GM19193 (cell line): ENCODE data around the gene MED17.

ENCODE experiments used
- POLR2A ChIP-seq: IDR thresholded peaks from 4 replicates; pipeline ENCODE4 v1.6.1; 2011; ENCODE audit not compliant: insufficient read depth, insufficient read length; ENCODE audit errors: extremely low read depth

Gene MED17

DNA sequence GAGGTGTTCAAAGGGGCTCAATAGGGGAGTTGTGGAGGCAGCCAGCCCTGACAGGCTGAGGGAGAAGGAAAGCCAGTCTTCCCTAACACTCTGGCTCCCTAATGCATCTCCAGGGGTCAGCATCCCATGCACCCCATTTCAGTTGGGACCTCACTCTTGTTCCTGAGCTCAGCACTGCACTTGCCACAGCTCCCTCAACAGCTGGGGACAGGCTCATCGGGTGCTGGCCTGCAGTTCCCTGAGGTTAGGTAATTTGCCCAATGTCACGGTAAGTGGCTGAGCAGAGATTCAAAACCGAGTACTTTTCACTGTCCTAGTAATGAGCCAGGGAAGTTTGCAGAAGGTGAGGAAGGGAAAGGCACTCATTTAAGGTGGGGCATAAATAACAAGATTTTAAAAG, 45.5 kb downstream of the MED17 start:
- no peak for TF ChIP-seq POLR2A

DNA sequence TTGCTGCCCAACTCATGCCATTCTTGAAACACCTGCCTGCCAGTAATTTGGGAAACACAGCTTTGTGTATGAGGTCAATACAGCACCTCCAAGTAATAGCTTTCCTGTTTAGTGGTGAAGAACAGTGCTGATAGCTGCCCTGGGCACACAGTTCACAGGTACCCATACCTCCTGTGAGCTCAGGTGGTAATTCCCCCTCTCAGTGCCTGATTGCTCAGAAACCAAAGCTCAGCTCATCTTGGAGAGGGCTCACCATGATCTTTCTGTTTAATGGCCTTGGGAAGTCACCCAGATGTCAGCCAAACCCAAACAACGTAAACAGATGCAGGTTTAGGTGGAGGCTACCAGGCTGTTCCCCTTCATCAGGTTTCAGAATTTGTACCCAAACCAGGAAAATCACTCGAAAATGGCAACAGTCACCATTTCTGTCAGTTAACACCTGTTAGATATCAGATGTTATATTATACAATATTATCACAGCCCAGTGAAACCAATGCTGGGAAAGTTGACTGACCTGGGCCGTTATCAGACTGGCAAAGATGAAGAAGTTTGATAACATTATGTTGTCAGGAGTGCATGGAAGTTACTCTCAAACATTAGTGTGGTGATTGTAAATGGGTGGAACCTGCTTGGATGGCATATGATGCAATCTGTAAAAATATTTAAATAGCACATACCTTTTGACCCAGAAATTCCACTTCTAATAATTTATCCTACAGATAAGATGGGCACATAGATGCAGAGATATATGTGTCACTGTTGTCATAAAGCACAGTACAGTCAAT, 47.5 kb downstream of the MED17 start:
- TF ChIP-seq POLR2A, result no peak

DNA sequence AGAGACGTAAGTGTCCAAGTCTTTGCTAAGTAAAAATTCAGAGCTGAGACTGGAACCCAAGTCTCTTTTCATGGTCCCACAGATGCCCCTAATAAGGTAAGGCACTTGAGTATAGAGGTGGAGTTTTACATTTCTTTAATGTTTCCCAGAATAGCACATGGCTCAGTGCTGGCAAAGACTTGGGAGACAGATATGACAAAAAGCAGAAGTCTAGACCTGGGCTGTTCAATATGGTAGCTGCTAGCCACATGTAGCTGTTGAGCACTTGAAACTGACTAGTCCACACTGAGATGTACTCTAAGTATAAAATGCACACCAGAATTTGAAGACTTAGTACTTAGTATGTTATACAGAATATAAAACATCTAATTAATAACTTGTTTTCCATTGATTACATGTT, 48.7 kb downstream of the MED17 start:
- TF ChIP-seq POLR2A, result no peak

DNA sequence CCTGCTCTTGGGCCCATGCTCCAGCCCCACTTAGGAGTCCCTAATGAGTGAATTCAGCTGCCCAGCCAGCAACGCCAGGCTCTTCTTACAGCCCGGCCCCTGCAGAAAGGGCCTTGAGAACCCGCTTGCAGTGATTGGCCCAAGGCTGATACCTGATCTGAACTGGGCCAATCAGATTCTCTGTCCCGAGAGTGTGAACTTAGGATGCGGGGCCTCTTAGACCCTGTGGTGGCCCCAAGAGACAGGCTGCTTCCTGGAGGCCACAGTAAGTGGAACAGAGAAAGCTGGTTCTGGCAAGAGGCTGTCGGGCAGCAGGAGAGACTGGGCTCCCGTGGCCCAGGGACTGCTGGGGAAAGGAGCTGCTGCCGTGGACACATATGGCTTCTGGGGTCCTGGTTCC, 54.9 kb downstream of the MED17 start:
- no peak for TF ChIP-seq POLR2A

DNA sequence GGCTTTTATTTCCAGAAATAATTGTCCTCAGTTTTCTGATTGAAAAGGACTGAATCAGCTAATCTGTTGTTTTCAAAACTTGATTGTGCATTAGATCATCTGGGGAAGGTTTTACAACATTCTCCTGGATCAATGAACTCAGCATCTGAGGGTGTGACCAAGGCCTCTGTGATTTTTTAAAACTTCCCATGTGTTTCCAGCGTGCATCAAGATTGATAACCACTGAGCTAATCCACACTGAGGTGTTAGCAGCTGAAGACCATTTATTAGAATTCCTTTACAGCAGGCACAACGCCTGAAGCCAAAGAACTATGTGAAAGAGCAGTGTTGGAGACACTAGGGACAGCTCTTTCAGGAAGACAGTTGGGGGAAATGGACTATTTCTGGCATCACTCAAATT, 56.1 kb downstream of the MED17 start:
- TF ChIP-seq POLR2A, result no peak

DNA sequence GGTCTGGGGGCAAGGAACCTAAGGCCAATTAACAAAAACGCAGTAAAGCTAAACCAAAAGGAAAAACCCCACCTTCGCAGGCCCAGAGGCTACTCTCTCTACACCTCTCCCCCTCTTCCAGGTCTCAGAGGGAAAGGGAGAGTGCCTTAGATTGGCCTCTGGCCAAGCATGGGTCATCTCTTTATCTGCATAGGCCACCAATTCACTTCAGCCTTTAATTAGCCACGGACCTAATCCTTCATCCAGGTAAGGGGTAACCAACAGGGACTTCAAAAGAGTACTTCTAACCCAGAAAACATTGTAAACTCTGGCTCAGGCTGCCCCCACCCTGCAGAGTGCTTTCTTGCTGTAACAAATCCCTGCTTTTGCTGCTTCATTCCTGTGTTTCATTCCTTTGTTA, 56.9 kb downstream of the MED17 start:
- no peak for TF ChIP-seq POLR2A

DNA sequence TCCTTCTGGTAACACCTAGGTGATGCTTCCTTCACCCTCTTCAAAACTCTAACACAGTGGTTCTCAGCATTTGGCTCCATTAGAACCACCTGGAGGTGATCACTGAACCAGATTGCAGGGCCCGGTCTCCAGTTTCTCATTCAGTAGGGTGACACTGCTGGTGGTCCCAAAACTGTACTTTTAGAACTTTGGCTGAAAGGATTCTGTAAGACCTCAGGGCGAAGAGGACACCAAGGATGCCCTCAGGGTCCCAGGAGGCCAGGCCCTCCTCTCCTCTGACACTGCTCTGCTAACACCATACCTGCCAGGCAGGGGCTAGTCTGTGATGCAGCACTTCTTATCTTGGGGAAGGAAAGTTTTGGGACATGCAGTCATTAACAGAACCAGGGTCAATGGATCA, 57.4 kb downstream of the MED17 start:
- no peak for TF ChIP-seq POLR2A

DNA sequence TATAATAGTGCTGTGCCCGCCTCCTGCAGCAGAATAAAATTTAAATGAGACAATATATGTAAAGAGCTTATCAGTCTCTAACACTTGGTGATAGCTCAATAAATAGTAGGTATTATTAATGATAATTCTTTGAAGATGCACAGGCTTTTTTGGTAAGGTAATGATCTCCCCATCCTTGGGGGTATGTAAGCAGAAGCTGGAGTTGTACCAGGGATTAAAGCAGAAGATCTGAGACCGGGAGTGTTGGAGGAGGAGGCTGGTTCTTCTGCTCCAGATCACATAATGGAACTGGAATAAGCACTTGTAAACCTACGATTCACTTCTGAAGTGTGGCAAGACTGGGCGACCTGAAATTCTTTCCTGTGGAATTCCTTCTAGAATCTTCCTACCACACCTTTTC, 58.0 kb downstream of the MED17 start:
- no peak for TF ChIP-seq POLR2A

DNA sequence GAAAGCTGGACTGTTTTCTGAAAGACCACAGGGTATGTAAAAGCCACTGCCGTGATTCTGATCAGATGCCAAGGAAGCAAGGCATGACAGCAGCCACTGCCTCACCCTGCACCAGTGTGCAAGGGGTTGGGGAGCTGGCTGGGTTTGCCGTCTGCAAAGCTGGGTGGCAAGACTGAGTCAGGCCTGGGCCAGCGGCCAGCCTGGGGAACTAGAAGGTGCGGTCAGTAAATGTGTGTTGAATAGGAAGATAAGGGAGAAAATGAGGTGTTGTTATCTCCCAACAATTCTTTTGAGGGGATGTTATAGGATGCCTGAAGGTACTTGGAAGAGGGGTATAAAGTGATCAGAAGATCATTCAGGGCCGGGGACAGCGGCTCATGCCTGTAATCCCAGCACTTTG, 58.4 kb downstream of the MED17 start:
- TF ChIP-seq POLR2A, result no peak

DNA sequence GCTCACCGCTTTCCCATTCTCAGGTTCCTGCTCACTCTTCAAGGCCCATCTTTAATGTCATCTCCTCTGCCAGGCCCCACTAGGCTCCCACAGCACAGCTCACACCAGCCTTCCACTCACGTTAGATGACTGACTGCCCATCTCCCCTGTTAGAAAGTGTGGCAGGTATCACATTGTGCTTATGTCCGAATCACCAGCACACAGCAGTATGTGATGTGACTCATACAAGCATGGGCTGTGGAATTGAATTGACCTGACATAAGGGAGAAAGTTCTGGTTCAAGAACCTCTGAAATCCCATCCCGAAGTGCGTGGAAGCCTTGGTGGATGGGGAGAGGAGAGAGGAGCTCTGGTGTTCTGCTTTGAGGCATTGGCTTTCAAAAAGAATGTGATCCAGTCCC, 59.8 kb downstream of the MED17 start:
- TF ChIP-seq POLR2A, result no peak

DNA sequence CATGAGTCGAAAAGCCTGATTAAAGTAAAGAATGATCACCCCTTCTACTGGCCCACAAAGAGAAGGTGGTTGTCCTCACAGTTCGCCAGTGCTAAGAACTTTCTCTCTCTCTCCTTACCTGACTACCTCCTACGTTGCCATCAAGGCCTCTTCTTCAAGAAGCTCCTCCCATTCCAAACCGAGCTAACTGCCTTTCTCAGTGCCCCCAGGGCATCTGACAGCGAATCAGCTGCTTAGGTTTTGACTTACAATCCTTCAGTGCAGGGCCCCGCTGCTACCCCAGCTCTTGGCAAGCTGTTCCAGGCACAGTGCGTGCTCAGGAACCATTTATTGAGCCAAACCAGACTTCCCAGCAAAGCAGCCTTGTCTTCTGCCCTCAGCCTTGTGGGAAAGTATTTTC, 60.5 kb downstream of the MED17 start:
- TF ChIP-seq POLR2A, result no peak

DNA sequence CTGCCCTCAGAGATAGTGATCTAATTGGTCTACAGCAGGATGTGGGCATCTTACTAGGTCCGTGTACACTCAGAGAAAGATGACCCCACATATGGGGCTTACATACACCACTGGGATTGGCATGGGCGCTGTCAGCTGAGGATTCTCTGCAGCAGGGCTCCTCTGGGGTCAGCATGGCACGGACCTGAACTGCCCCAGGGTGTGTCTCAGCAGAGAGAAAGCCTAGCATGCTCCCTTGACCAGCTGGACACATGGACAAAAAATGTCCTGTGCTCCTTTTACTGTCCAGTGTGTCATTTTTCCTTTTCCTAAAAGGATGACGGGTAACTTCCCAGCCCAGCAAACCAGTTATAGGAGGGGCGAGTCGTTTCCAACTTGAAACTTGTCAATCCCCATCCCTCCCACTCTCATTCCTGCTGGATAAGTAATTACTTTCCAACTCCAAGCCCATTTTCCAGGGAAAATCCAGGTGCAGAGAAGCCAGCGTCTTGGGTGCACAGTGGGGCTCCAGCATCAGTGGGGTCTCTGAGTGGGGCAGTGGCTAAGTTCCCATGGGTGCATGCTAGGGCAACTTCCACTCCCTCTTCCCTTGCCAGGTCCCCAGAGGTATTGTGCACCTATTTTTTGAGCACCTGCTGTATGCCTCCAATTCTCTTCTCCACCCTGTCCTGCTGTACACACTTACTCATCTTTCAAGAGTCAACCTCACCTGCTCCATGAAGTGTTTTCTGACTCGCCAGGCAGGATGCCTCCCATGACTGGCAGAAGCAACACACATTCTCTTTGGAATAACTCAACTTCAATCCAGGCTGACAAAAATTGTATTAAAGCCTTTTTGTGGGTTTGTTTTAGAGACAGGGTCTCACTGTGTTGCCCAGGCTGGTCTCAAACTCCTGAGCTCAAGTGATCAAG, 61.4 kb downstream of the MED17 start:
- no peak for TF ChIP-seq POLR2A

DNA sequence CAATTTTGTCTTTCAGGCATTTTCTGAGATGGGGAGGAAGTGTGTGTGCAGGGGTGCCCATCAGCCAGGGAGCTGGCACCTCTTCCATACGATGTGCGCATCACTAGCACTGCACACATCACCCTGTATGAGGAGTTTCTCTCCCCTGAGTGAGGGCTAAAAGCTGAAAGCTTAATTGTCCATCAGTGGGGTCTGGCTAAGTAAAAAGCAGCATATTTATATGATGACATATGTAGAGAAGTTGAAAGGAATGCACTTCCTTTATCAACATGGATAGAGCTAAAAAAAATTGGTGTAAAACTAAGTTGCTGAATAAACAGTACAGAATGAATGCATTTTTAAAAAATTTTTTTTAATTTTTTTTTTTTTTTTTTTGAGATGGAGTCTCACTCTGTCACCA, 62.3 kb downstream of the MED17 start:
- TF ChIP-seq POLR2A, result no peak

DNA sequence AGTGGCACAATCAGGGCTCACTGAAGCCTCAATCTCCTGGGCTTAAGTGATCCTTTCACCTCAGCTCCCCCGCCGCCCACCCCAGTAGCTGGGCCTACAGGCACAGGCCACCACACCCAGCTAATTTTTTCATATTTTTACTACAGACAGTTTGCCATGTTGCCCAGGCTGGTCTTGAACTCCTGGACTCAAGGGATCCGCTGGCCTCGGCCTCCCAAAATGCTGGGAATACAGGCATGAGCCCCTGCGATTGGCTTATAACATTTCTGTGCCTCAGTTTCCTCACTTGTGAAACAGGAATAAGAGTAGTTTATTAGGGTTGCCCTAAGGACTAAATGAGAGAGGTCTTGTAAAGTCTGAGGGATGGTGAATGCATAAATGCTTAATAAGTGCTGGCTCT, 65.1 kb downstream of the MED17 start:
- TF ChIP-seq POLR2A, result no peak

DNA sequence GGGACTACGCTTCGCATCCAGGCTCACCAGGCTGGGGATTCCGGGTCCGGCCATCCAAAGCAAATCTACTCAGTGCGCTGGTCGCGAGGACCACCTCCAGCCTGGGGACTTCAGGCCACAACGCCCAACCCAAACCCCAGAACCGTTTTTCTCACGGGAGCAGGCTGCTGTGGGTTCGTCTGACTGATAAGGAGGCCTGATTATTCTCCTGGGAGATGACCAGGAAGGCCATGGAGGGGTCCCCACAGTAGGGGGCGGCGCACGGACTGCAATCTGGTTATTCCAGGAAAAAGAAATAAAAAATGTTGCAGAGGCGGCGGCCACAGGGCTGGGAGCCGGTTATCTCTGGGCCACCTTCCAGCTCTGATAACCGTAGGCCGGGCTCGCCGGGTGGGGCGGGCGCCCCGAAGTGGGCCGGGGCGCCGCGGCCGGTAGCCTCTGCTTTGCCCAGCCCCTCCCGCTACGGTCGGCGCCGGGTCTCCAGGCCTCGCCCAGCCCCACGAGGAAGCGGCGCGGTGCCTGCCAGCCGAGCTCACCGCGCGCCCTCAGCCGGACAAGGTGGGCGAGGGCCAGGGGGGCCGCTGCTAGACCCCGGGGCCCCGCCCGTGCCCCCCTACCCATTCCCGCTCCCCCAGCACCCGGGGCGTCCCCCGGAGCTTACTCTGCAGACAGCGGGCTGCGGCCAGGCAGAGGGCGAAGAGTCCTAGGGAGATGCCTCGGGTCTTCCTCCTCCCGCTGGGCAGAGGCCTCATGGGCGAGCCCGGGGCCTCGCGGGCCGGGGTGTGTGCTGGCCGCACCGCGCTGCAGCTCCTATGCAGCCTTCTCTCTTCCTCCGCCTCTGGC, 65.9 kb downstream of the MED17 start:
- no peak for TF ChIP-seq POLR2A
